MM.1S (cell line): ENCODE results near the gene DRG2.

Experiments used
- DNase-seq: peaks from one replicate; pipeline ENCODE4 v3.0.0-alpha.2; 2015
- H2AFZ ChIP-seq: fragments of 300-600 bp; sonication (generic); 2 replicates; pipeline ENCODE4 v1.6.0; 2016; ENCODE audit warnings: antibody characterized with exemption, low read length
- H3F3A ChIP-seq: fragments of 300-600 bp; sonication (generic); 2 replicates; pipeline ENCODE4 v1.6.1; 2016; ENCODE audit warnings: mild to moderate bottlenecking, antibody characterized with exemption, low read length, moderate library complexity, mixed read lengths; ENCODE audit not compliant: insufficient read depth
- H3K27ac ChIP-seq: fragments of 300-600 bp; sonication (generic); 2 replicates; pipeline ENCODE4 v1.5.1; 2016; ENCODE audit warnings: mild to moderate bottlenecking, low read length
- H3K27me3 ChIP-seq: fragments of 300-600 bp; sonication (generic); replicated peaks from 2 replicates; pipeline ENCODE4 v1.6.0; 2016; ENCODE audit warnings: low read length; ENCODE audit not compliant: insufficient read depth
- H3K36me3 ChIP-seq: fragments of 300-600 bp; sonication (generic); replicated peaks from 2 replicates; pipeline ENCODE4 v1.6.1; 2016; ENCODE audit warnings: mild to moderate bottlenecking, low read length, mixed read lengths; ENCODE audit not compliant: insufficient read depth
- H3K4me1 ChIP-seq: fragments of 300-600 bp; sonication (generic); 2 replicates; pipeline ENCODE4 v1.6.1; 2016; ENCODE audit warnings: low read length, mixed read lengths
- H3K4me2 ChIP-seq: fragments of 300-600 bp; sonication (generic); 2 replicates; pipeline ENCODE4 v1.6.0; 2016; ENCODE audit warnings: low read depth, low read length
- H3K4me3 ChIP-seq: fragments of 300-600 bp; sonication (generic); 2 replicates; pipeline ENCODE4 v1.5.1; 2016; ENCODE audit warnings: low read length, mixed read lengths
- H3K79me2 ChIP-seq: fragments of 300-600 bp; sonication (generic); 2 replicates; pipeline ENCODE4 v1.6.1; 2016; ENCODE audit warnings: mixed run types, low read length, mixed read lengths
- H3K9ac ChIP-seq: fragments of 300-600 bp; sonication (generic); 2 replicates; pipeline ENCODE4 v1.6.1; 2016; ENCODE audit warnings: low read length, mixed read lengths
- H3K9me2 ChIP-seq: fragments of 300-600 bp; sonication (generic); replicated peaks from 2 replicates; pipeline ENCODE4 v1.6.1; 2016; ENCODE audit warnings: mild to moderate bottlenecking, low read length, mixed read lengths; ENCODE audit not compliant: insufficient read depth
- H3K9me3 ChIP-seq: fragments of 300-600 bp; sonication (generic); replicated peaks from 2 replicates; pipeline ENCODE4 v1.6.1; 2016; ENCODE audit warnings: mild to moderate bottlenecking, low read length, mixed read lengths; ENCODE audit not compliant: insufficient read depth
- H4K20me1 ChIP-seq: fragments of 300-600 bp; sonication (generic); 2 replicates; pipeline ENCODE4 v1.6.1; 2016; ENCODE audit warnings: mild to moderate bottlenecking, low read length, moderate library complexity, mixed read lengths; ENCODE audit not compliant: insufficient read depth
- EZH2 ChIP-seq: fragments of 300-600 bp; sonication (generic); optimal IDR thresholded peaks from 2 replicates; pipeline ENCODE3; 2017; ENCODE audit warnings: low read depth, mild to moderate bottlenecking, antibody characterized with exemption, low read length, mixed read lengths
- EZH2phosphoT487 ChIP-seq: fragments of 300-600 bp; sonication (generic); IDR thresholded peaks from 2 replicates; pipeline ENCODE4 v1.6.1; 2018; ENCODE audit warnings: antibody characterized with exemption, low read length
- TF ChIP-seq, protein P1 (sequence below): fragments of 300-600 bp; sonication (generic); IDR thresholded peaks from 2 replicates; pipeline ENCODE4 v1.5.1; 2016; ENCODE audit warnings: antibody characterized with exemption, low read length, mixed read lengths

The DRG2 gene

DNA sequence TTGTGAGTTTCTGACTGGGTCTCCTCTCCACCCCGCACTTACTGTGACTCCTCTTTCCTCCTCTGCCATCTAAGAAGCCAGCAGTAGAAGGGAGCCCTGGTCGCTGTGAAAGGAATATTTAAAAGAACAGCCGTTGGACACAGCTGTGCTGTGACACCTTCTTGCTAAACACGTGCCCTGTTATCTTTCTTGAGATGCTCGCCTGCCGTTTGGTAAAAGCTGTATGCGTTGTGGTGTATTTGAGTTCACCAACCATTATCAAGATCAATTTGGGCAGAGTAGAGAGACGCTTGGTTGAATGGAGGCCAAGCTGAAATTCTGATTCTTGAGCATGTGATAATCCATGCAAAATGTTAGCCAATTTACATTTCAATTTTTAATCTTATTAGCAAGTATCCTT lies 44.8 kb upstream of the DRG2 start:
- Histone ChIP-seq H3K79me2 (peaks cover 35% of the 10 kb centered on the region), H3K27me3 (no peaks in the 10 kb centered on the region), H3K9me2 (no peaks in the 10 kb centered on the region), H2AFZ (no peak overlapping the region), H3K36me3 (no peaks in the 10 kb centered on the region), H3F3A (no peaks in the 10 kb centered on the region), H4K20me1 (no peaks in the 10 kb centered on the region), H3K4me2 (no peak overlapping the region), H3K4me3 (no peak overlapping the region), H3K27ac (no peak overlapping the region), H3K4me1 (peaks cover 8% of the 10 kb centered on the region), H3K9ac (no peak overlapping the region), H3K9me3 (no peaks in the 10 kb centered on the region)
- no peak for TF ChIP-seq EZH2
- TF ChIP-seq EZH2phosphoT487: no peak
- TF ChIP-seq, protein P1, sequence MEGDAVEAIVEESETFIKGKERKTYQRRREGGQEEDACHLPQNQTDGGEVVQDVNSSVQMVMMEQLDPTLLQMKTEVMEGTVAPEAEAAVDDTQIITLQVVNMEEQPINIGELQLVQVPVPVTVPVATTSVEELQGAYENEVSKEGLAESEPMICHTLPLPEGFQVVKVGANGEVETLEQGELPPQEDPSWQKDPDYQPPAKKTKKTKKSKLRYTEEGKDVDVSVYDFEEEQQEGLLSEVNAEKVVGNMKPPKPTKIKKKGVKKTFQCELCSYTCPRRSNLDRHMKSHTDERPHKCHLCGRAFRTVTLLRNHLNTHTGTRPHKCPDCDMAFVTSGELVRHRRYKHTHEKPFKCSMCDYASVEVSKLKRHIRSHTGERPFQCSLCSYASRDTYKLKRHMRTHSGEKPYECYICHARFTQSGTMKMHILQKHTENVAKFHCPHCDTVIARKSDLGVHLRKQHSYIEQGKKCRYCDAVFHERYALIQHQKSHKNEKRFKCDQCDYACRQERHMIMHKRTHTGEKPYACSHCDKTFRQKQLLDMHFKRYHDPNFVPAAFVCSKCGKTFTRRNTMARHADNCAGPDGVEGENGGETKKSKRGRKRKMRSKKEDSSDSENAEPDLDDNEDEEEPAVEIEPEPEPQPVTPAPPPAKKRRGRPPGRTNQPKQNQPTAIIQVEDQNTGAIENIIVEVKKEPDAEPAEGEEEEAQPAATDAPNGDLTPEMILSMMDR: no peak
- no peak for DNase-seq

DNA sequence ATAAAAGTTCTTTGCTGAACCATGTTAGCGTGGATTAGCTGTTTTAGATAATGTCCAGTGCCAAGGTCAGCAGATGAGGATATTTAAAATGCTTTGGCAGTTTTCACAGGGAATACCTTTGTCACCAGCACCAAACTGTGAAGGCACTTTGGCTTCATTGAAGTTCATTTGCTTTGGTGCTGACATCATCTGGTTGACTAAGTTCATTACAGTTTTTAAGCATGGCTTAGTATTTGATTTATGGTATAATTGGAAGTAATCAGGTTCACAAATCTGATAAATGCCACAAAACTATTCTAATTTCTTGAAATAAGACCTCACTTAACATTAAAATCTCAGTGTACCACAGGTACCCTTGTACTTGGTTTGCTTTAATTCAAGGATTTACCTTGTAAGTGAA lies 44.3 kb upstream of the DRG2 start:
- H2AFZ ChIP-seq: no peak overlapping the region
- H3F3A ChIP-seq: no peaks in the 10 kb centered on the region
- no peak for TF ChIP-seq EZH2
- TF ChIP-seq, protein P1: peak; percentile 24
- TF ChIP-seq EZH2phosphoT487: no peak
- DNase-seq: no peak
- no peak overlapping the region for H3K4me3 ChIP-seq
- H3K27me3 ChIP-seq: no peaks in the 10 kb centered on the region
- H3K27ac ChIP-seq: no peak overlapping the region
- no peak overlapping the region for H3K9ac ChIP-seq
- H3K9me2 ChIP-seq: no peaks in the 10 kb centered on the region
- no peaks in the 10 kb centered on the region for H3K9me3 ChIP-seq
- peaks cover 29% of the 10 kb centered on the region for H3K79me2 ChIP-seq
- H4K20me1 ChIP-seq: no peaks in the 10 kb centered on the region
- H3K36me3 ChIP-seq: no peaks in the 10 kb centered on the region
- H3K4me1 ChIP-seq: 0 out of 2 replicates have a peak, but pooled peaks cover 7% of the 10 kb centered on the region
- no peak overlapping the region for H3K4me2 ChIP-seq

DNA sequence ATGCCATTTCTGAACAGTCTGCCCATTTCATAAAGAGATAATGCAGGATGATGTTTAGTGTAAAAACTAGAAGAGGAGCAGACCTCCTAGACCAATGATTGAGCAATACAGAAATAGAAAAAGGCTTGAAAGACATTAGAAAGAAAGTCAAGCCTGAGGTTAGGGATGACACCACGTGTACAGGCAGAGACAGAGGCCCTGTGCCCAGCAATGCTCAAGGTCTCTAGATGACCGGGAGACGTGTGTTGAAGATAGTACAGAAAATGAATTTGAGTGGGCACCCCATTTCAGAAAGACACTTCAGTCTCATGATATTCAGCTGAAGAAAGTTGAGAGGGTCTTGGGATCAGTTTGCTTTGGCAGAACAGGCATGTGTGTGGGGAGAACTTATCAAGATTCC lies 43.1 kb upstream of the DRG2 start:
- H4K20me1 ChIP-seq: no peaks in the 10 kb centered on the region

More for the DNA sequence above, 43.1 kb upstream of the DRG2 start:
- Histone ChIP-seq H3K36me3 (no peaks in the 10 kb centered on the region), H3K4me3 (no peak overlapping the region), H2AFZ (no peak overlapping the region), H3K4me1 (0 out of 2 replicates have a peak, but pooled peaks cover 7% of the 10 kb centered on the region), H3F3A (no peaks in the 10 kb centered on the region), H3K9me2 (no peaks in the 10 kb centered on the region), H3K27me3 (no peaks in the 10 kb centered on the region), H3K9me3 (no peaks in the 10 kb centered on the region), H3K4me2 (no peak overlapping the region), H3K9ac (no peak overlapping the region), H3K27ac (no peak overlapping the region), H3K79me2 (peaks cover 25% of the 10 kb centered on the region)
- no peak for DNase-seq
- TF ChIP-seq EZH2 (no peak), EZH2phosphoT487 (no peak)
- TF ChIP-seq, protein P1: no peak
